K562 (cell line): Measurements from ENCODE around the gene CRYZL1. TPM values are rescaled to one million over a fixed set of nuclear protein-coding genes. Genes with fewer than 3 reads are reported as not detected.

ENCODE experiments used
- ATAC-seq: fragments of 200-7000 bp; cut with Tn5 transposase; 3 replicates; pipeline ENCODE4 v1.9.1; 2020; ENCODE audit warnings: moderate library complexity
- BruUV-seq: library from RNA; stranded (reverse); fragments of 400-500 nt; replicated peaks from 2 replicates; lab custom pipeline; 2021; lab: Mats Ljungman, UMichigan
- CTCF ChIA-PET: fragments of 300-600 bp; formaldehyde crosslinking; extraction: SDS; loops from one replicate; lab custom pipeline; 2021; ENCODE audit warnings: low intra/inter-chr PET ratio; lab: Yijun Ruan, JAX
- POLR2A ChIA-PET: fragments of 300-600, 350-650 bp; sonication (Branson Sonifier 250); formaldehyde crosslinking; extraction: SDS; loops from one replicate; lab custom pipeline; 2021; ENCODE audit warnings: antibody characterized with exemption, inconsistent platforms; lab: Yijun Ruan, JAX
- DNase-seq, 4 experiments: peaks; one replicate each; pipeline versions ENCODE4 v3.0.0 to v3.0.0-alpha.2; 2011 to 2018; ENCODE audit warnings: low spot score in 3 of 4, mixed read lengths in 3 of 4; ENCODE audit errors: extremely low read depth in 1 of 4
- FAIRE-seq: peaks from 2 replicates; lab custom pipeline; 2011; peaks lifted over from hg19 to GRCh38; lab: Jason Lieb, UNC
- H2AFZ ChIP-seq: 2 replicates; pipeline ENCODE4 v1.6.0; 2011; ENCODE audit warnings: low read depth, low read length, control low read depth, inconsistent platforms
- H3K27ac ChIP-seq: fragments of 200-600 bp; 3 replicates; pipeline ENCODE4 v1.8.0; 2011; ENCODE audit warnings: low read depth, mild to moderate bottlenecking, control low read depth, inconsistent platforms, low read length, moderate library complexity, mixed read lengths; ENCODE audit errors: extremely low read depth
- H3K27me3 ChIP-seq, 2 experiments: fragments of 300-600 bp in 1 of 2; 2 replicates in 1 of 2; 3 replicates in 1 of 2; pipeline versions ENCODE4 v1.6.0 to v1.8.0; 2011; ENCODE audit warnings: inconsistent platforms in 2 of 2, low read length in 2 of 2, mild to moderate bottlenecking in 1 of 2, mixed read lengths in 1 of 2, moderate library complexity in 1 of 2; ENCODE audit not compliant: control insufficient read depth in 2 of 2, insufficient read depth in 2 of 2
- H3K36me3 ChIP-seq: fragments of 300-600 bp; 3 replicates; pipeline ENCODE4 v1.8.0; 2011; ENCODE audit warnings: mild to moderate bottlenecking, low read length, inconsistent platforms; ENCODE audit not compliant: control insufficient read depth, insufficient read depth
- H3K4me1 ChIP-seq, 2 experiments: fragments of 200-600 bp in 1 of 2; replicated peaks in 1 of 2; 2 replicates in 1 of 2; 3 replicates in 1 of 2; pipeline versions ENCODE4 v1.5.1 to v1.8.0; 2011; ENCODE audit warnings: inconsistent platforms in 2 of 2, low read length in 2 of 2, mild to moderate bottlenecking in 1 of 2, mixed read lengths in 1 of 2, moderate library complexity in 1 of 2; ENCODE audit not compliant: control insufficient read depth in 2 of 2, insufficient read depth in 2 of 2
- H3K4me2 ChIP-seq: 2 replicates; pipeline ENCODE4 v1.6.1; 2011; ENCODE audit warnings: low read length, control low read depth, inconsistent platforms, mixed read lengths; ENCODE audit not compliant: insufficient read depth
- H3K4me3 ChIP-seq: fragments of 200-600 bp; sonication (generic), shearing (Covaris generic); 2 replicates; pipeline ENCODE4 v1.5.1; 2016; ENCODE audit warnings: control low read depth, inconsistent platforms
- H3K79me2 ChIP-seq: fragments of 200-600 bp; 3 replicates; pipeline ENCODE4 v1.8.0; 2011; ENCODE audit warnings: low read length, inconsistent platforms; ENCODE audit not compliant: control insufficient read depth, insufficient read depth
- H3K9ac ChIP-seq, 2 experiments: 2 replicates each; pipeline versions ENCODE4 v1.6.0 to v1.6.1; 2011; ENCODE audit warnings: low read depth in 2 of 2, low read length in 2 of 2, control low read depth in 1 of 2, inconsistent platforms in 1 of 2, mild to moderate bottlenecking in 1 of 2, mixed read lengths in 1 of 2; ENCODE audit not compliant: insufficient read depth in 1 of 2
- H3K9me1 ChIP-seq: one replicate; pipeline ENCODE4 v1.6.0; 2011; ENCODE audit warnings: inconsistent platforms, mild to moderate bottlenecking, low read length, moderate library complexity; ENCODE audit not compliant: control insufficient read depth, insufficient read depth
- H3K9me3 ChIP-seq: replicated peaks from 2 replicates; pipeline ENCODE4 v1.5.1; 2011; ENCODE audit warnings: low read depth, low read length, inconsistent platforms; ENCODE audit not compliant: control insufficient read depth, insufficient read depth
- H4K20me1 ChIP-seq: replicated peaks from 2 replicates; pipeline ENCODE4 v1.6.1; 2011; ENCODE audit warnings: low read length, inconsistent platforms, mixed read lengths; ENCODE audit not compliant: control insufficient read depth, insufficient read depth
- ARNT ChIP-seq, 2 experiments: fragments of 450-650 bp; IDR thresholded peaks; 2 replicates each; pipeline ENCODE4 v1.6.1; 2016; ENCODE audit warnings: mild to moderate bottlenecking in 1 of 2
- FOXO4 ChIP-seq: fragments of 450-650 bp; formaldehyde crosslinking; IDR thresholded peaks from 2 replicates; pipeline ENCODE4 v1.4.0; 2020; ENCODE audit warnings: mild to moderate bottlenecking, moderate library complexity
- NFE2L1 ChIP-seq: fragments of 450-650 bp; IDR thresholded peaks from 2 replicates; pipeline ENCODE4 v1.6.1; 2016; ENCODE audit warnings: missing genetic modification characterization, low read depth, mild to moderate bottlenecking, missing compliant biosample characterization, moderate library complexity, borderline replicate concordance
- NR2F6 ChIP-seq: fragments of 450-650 bp; formaldehyde crosslinking; IDR thresholded peaks from 2 replicates; pipeline ENCODE4 v1.4.0; 2020; ENCODE audit warnings: mild to moderate bottlenecking
- PCBP1 ChIP-seq: fragments of 200-400 bp; formaldehyde crosslinking; IDR thresholded peaks from 2 replicates; pipeline ENCODE4 v1.6.1; 2018; ENCODE audit warnings: mild to moderate bottlenecking, low read depth, low read length; ENCODE audit not compliant: poor library complexity, severe bottlenecking
- REST ChIP-seq, 2 experiments: fragments of 450-650 bp; formaldehyde crosslinking in 1 of 2; IDR thresholded peaks; 2 replicates each; pipeline versions ENCODE4 v1.4.0 to v1.6.1; 2014 to 2020; ENCODE audit warnings: mild to moderate bottlenecking in 2 of 2, borderline replicate concordance in 1 of 2, low read depth in 1 of 2
- STAG1 ChIP-seq: sonication (generic); formaldehyde crosslinking; IDR thresholded peaks from 2 replicates; pipeline ENCODE4 v1.5.0; 2020; ENCODE audit warnings: missing genetic modification reagents, borderline replicate concordance
- ZNF583 ChIP-seq: fragments of 250-450 bp; sonication (Bioruptor Pico); IDR thresholded peaks from 2 replicates; pipeline ENCODE4 v1.4.0; 2020
- ZNF77 ChIP-seq: fragments of 250-450 bp; sonication (Bioruptor Pico); IDR thresholded peaks from 2 replicates; pipeline ENCODE4 v1.5.0; 2020
- WGBS: fragments of 100-300 bp; shearing (Covaris generic); methylation state at CpG from one replicate; pipeline ENCODE4 v1.1.6; 2016; ENCODE audit warnings: low coverage, mixed read lengths; ENCODE audit not compliant: insufficient coverage; ENCODE audit errors: missing lambda C conversion rate; 5-methylcytosine and 5-hydroxymethylcytosine counted together
- in situ Hi-C: fragments of 300-500 bp; cut with MboI; formaldehyde crosslinking; loops from 4 replicates; pipeline ENCODE4 v1.15.0; 2018; ENCODE audit warnings: inconsistent platforms, mixed read lengths
- intact Hi-C: fragments of 100-400 bp; cut with micrococcal nuclease; formaldehyde crosslinking; loops from 2 replicates; pipeline ENCODE4 v1.14.2; 2022
- polyA plus RNA-seq, 8 experiments: library from polyadenylated mRNA; depleted of rRNA in 4 of 8; stranded (reverse) in 5 of 8; unstranded in 3 of 8; fragments of >200 nt; fragmentation: Nextera tagmentation in 2 of 8; fragmentation: Illumina TruSeq in 1 of 8; extraction: Ambion mirVana in 2 of 8; extraction: Trizol in 1 of 8; gene quantifications; 2 replicates each; pipeline versions ENCODE4 v1.2.1 to v1.2.3, GENCODE V29; 2011 to 2014; ENCODE audit warnings: inconsistent platforms in 1 of 8, missing spikeins in 1 of 8
- total RNA-seq, 7 experiments: library from RNA; depleted of rRNA in 6 of 7; stranded (reverse); fragments of >200 nt in 6 of 7; fragmentation: Illumina TruSeq in 2 of 7; extraction: Trizol in 2 of 7; gene quantifications; 2 replicates each; pipeline versions ENCODE4 v1.2.1 to v1.2.3, GENCODE V29; 2011 to 2021; ENCODE audit warnings: low replicate concordance in 1 of 7
- TF ChIP-seq, protein P1 (sequence below): IDR thresholded peaks from 2 replicates; pipeline ENCODE4 v1.6.1; 2012; ENCODE audit warnings: low read depth, low read length, improper control_type of control experiment, borderline replicate concordance

Gene CRYZL1
- total and polyA plus RNA-seq, 9 of the 15 experiments (the other 6 are each of a cell fraction or from before 2014, with no cell fraction given): 19.9 to 98.2 (median 39.2) TPM

DNA sequence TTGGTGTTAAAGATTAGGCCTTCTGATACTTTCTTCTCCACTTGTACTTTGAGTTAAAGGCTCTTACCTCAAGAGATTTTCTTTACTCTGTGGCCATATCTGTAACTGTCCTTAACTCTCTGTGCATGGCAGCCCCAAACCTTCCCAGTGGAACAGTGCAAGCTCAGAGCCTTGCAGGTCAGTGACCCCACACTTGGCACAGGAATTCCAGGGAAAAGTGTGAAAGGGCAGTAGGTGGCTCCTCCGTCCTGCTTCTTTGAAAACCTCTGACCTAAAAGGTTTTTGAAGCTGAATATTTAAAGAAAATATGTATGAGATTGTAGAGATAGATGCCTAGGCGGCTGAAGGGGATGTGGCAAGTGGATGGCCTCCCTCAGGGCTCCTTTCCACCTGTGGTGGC is 27.1 kb upstream of the CRYZL1 start:
- ChIA-PET POLR2A (no interaction called here), CTCF (no interaction called here)
- Histone ChIP-seq H2AFZ (no peak overlapping the region), H3K79me2 (no peaks in the 10 kb centered on the region), H4K20me1 (no peaks in the 10 kb centered on the region), H3K27me3 (peaks cover 4 to 10% of the 10 kb centered on the region in 2 experiments; a peak in 4 of 5 replicates), H3K27ac (no peak overlapping the region), H3K9ac (no peak overlapping the region), H3K9me3 (no peaks in the 10 kb centered on the region), H3K4me2 (no peak overlapping the region), H3K4me1 (no peaks in the 10 kb centered on the region), H3K9me1 (no peaks in the 10 kb centered on the region), H3K36me3 (no peaks in the 10 kb centered on the region), H3K4me3 (no peak overlapping the region)
- no peak for FAIRE-seq
- no TSS peak for BruUV-seq
- TF ChIP-seq ZNF77 (CRISPR knock-in tag) (no peak), STAG1 (no peak), FOXO4 (CRISPR knock-in tag) (no peak), NFE2L1 (tag) (no peak), PCBP1 (no peak), ARNT (IDR thresholded peaks at IDR 0.05) (no peak), NR2F6 (no peak), ZNF583 (CRISPR knock-in tag) (no peak), REST (IDR thresholded peaks at IDR 0.05; ENCODE audit: borderline replicate concordance) (no peak), REST (CRISPR knock-in tag; IDR thresholded peaks at IDR 0.05; ENCODE audit: low read depth) (no peak)
- TF ChIP-seq, protein P1, sequence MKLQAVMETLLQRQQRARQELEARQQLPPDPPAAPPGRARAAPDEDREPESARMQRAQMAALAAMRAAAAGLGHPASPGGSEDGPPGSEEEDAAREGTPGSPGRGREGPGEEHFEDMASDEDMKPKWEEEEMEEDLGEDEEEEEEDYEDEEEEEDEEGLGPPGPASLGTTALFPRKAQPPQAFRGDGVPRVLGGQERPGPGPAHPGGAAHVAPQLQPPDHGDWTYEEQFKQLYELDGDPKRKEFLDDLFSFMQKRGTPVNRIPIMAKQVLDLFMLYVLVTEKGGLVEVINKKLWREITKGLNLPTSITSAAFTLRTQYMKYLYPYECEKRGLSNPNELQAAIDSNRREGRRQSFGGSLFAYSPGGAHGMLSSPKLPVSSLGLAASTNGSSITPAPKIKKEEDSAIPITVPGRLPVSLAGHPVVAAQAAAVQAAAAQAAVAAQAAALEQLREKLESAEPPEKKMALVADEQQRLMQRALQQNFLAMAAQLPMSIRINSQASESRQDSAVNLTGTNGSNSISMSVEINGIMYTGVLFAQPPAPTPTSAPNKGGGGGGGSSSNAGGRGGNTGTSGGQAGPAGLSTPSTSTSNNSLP: no peak
- intact Hi-C loops: no loop called here
- in situ Hi-C loops: no loop called here
- peak; percentile 22; the same call in 1 of the 3 replicates for ATAC-seq
- WGBS: 14% methylated on average over 2 of the region's 2 CpGs
- no peak for DNase-seq
